ENCODE data around the gene KDSR. TPM values are rescaled to one million over a fixed set of nuclear protein-coding genes. Genes with fewer than 3 reads are reported as not detected.

The KDSR gene
- total and polyA plus RNA-seq, 2 of the 13 experiments (the other 11 are each of a cell fraction or from before 2014, with no cell fraction given), result 10.4 to 20.9 TPM

- TF ChIP-seq CREM (IDR thresholded peaks at IDR 0.05) (no peak), CREM (CRISPR knock-in tag; IDR thresholded peaks at IDR 0.05) (no peak), ZNF333 (CRISPR knock-in tag; IDR thresholded peaks at IDR 0.05; ENCODE audit: borderline replicate concordance) (no peak), ZNF737 (CRISPR knock-in tag; IDR thresholded peaks at IDR 0.05; ENCODE audit: borderline replicate concordance) (no peak), HINFP (CRISPR knock-in tag; IDR thresholded peaks at IDR 0.05; ENCODE audit: low read depth) (no peak)
Observed at GRCh38 chr18:63299837-63300745, 66.9 kb downstream of the KDSR start (continued).

- Histone ChIP-seq H4K20me1 (ENCODE audit: insufficient read depth, low read length) (no peaks in the 10 kb centered on the region), H3K27me3 (ENCODE audit: control insufficient read depth in 1 of 2, insufficient read depth in 2 of 2, low read length in 2 of 2) (no peaks in the 10 kb centered on the region; a peak in 1 of 5 replicates), H3K9me3 (ENCODE audit: low read length) (no peaks in the 10 kb centered on the region), H3K4me1 (ENCODE audit: insufficient read depth, low read length) (no peaks in the 10 kb centered on the region), H3K27ac (ENCODE audit: extremely low read length, insufficient read depth, low read length) (no peak overlapping the region), H3K4me3 (replicated peaks in 1 of 3; ENCODE audit: insufficient read depth in 1 of 3, low read depth in 2 of 3, low read length in 3 of 3) (no peak overlapping the region), H3K79me2 (ENCODE audit: insufficient read depth, low read length) (no peaks in the 10 kb centered on the region), H3K4me2 (ENCODE audit: low read depth, low read length) (no peak overlapping the region), H3K9ac (ENCODE audit: insufficient read depth, low read depth, low read length) (no peak overlapping the region), H2AFZ (ENCODE audit: low read length) (no peak overlapping the region), H3K36me3 (replicated peaks in 1 of 2; ENCODE audit: control insufficient read depth in 1 of 2, insufficient read depth in 2 of 2, low read length in 2 of 2) (no peaks in the 10 kb centered on the region)
- WGBS (ENCODE audit: low lambda C conversion rate), result 51% methylated on average over 9 of the region's 9 CpGs
- DNase-seq (ENCODE audit: low spot score) (no peak), ATAC-seq (no peak), FAIRE-seq (no peak)
- no TSS peak for BruUV-seq (replicated peaks)
- in situ Hi-C loops (cut with HindIII; ENCODE audit: extremely low pct_ligation_motif_present, low pct_unique_long_range_greater_than_20kb), result no loop called here
- ChIA-PET POLR2A (no interaction called here), CTCF (ENCODE audit: low intra/inter-chr PET ratio, low total read pairs) (no interaction called here)
- intact Hi-C loops (cut with micrococcal nuclease; ENCODE audit: unreplicated experiment), result no loop called here
- no peak for TF ChIP-seq HHEX (CRISPR knock-in tag; IDR thresholded peaks at IDR 0.05)
- TF ChIP-seq ASH2L (IDR thresholded peaks at IDR 0.05; ENCODE audit: insufficient read length, low read depth, low read length), result no peak
- TF ChIP-seq MAFK (conservative IDR thresholded peaks at IDR 0.05 in 1 of 2, IDR thresholded peaks at IDR 0.05 in 1 of 2; ENCODE audit: low read length in 2 of 2), result 0 out of 4 replicates have a peak, but pooled peaks of 1 of the 2 experiments have one; percentile 18
- no peak for TF ChIP-seq ZNF547 (CRISPR knock-in tag; IDR thresholded peaks at IDR 0.05)
- no peak for TF ChIP-seq HINFP (CRISPR knock-in tag; IDR thresholded peaks at IDR 0.05; ENCODE audit: low read depth)
- TF ChIP-seq JUN (CRISPR knock-in tag; IDR thresholded peaks at IDR 0.05), result no peak
Observed at GRCh38 chr18:63298400-63299365, 68.3 kb downstream of the KDSR start.

Data from HepG2 (cell line).